ENCODE results near the gene BAIAP3.
A peak's percentile ranks its signal among the peaks of the same experiment; 100 is the strongest.

BAIAP3 gene

GRCh38 chr16:1357906-1358566 is 24.6 kb downstream of the BAIAP3 start:
- H3K36me3 ChIP-seq (ENCODE audit: control insufficient read depth, insufficient read depth, low read length), result peaks cover 12% of the 10 kb centered on the region
- no peaks in the 10 kb centered on the region for H3K27me3 ChIP-seq (replicated peaks; ENCODE audit: control insufficient read depth, insufficient read depth, low read length)
- TF ChIP-seq, protein P1, sequence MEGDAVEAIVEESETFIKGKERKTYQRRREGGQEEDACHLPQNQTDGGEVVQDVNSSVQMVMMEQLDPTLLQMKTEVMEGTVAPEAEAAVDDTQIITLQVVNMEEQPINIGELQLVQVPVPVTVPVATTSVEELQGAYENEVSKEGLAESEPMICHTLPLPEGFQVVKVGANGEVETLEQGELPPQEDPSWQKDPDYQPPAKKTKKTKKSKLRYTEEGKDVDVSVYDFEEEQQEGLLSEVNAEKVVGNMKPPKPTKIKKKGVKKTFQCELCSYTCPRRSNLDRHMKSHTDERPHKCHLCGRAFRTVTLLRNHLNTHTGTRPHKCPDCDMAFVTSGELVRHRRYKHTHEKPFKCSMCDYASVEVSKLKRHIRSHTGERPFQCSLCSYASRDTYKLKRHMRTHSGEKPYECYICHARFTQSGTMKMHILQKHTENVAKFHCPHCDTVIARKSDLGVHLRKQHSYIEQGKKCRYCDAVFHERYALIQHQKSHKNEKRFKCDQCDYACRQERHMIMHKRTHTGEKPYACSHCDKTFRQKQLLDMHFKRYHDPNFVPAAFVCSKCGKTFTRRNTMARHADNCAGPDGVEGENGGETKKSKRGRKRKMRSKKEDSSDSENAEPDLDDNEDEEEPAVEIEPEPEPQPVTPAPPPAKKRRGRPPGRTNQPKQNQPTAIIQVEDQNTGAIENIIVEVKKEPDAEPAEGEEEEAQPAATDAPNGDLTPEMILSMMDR (IDR thresholded peaks at IDR 0.05; ENCODE audit: insufficient read depth, low read length, poor library complexity, severe bottlenecking), result no peak
- no peak overlapping the region for H3K4me3 ChIP-seq (replicated peaks; ENCODE audit: low read depth, low read length)
- DNase-seq (ENCODE audit: extremely low read depth, insufficient read length), result no peak

DNA sequence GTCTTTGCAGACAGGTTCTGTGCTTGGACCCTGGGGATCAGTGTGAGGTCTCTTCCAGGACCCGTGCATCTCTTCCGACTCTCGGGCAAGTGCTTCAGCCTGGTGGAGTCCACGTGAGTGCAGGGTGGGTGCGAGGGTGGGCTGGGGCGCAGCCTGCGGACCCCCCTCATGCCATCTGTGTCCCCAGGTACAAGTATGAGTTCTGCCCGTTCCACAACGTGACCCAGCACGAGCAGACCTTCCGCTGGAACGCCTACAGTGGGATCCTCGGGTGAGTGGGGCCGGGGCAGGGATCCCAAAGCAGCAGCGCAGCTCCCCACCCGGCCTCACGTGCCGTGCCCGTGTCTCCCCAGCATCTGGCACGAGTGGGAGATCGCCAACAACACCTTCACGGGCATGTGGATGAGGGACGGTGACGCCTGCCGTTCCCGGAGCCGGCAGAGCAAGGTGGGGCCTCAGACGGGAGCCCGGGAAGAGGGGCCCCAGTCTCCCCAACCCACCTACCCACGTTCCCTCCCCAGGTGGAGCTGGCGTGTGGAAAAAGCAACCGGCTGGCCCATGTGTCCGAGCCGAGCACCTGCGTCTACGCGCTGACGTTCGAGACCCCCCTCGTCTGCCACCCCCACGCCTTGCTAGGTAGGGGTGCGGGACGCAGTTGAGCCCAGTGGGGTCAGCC is 28.4 kb downstream of the BAIAP3 start:
- Histone ChIP-seq H3K4me3 (replicated peaks; ENCODE audit: low read depth, low read length) (no peak overlapping the region), H3K36me3 (ENCODE audit: control insufficient read depth, insufficient read depth, low read length) (peaks cover 25% of the 10 kb centered on the region), H3K27me3 (replicated peaks; ENCODE audit: control insufficient read depth, insufficient read depth, low read length) (no peaks in the 10 kb centered on the region)
- no peak for DNase-seq (ENCODE audit: extremely low read depth, insufficient read length)
- TF ChIP-seq, protein P1 (IDR thresholded peaks at IDR 0.05; ENCODE audit: insufficient read depth, low read length, poor library complexity, severe bottlenecking), result no peak

- TF ChIP-seq, protein P1 (IDR thresholded peaks at IDR 0.05; ENCODE audit: insufficient read depth, low read length, poor library complexity, severe bottlenecking), result no peak
- Histone ChIP-seq H3K27me3 (replicated peaks; ENCODE audit: control insufficient read depth, insufficient read depth, low read length) (no peaks in the 10 kb centered on the region), H3K36me3 (ENCODE audit: control insufficient read depth, insufficient read depth, low read length) (peaks cover 28% of the 10 kb centered on the region), H3K4me3 (replicated peaks; ENCODE audit: low read depth, low read length) (no peak overlapping the region)
- DNase-seq (ENCODE audit: extremely low read depth, insufficient read length), result no peak
These were observed 29.4 kb downstream of the BAIAP3 start for GRCh38 chr16:1362807-1363206.

DNA sequence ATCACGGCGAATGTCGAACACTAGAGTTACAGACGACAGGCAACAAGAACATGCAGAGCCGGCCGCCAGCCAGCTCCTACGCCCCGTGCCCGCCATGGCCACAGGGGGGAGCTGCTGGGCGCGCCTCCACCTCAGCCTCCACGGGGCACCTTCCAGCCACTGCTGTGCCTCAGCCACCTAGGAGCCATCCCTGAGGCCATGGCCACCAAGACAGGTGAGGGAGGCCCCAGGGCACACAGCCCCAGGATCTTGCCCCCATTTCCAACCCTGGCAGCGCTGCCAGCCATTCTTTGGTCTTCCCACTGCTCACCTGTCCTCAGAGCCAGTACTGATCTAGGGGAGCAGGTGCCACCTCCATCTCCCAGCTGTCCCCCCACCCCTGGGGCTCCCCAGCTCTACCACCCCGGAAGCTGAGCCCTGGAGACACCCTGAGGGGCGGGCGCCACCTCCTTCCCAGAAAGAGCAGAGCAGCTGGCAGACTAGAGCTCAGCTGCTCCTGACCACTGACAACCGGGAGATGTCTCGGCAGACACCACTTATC is 30.1 kb downstream of the BAIAP3 start:
- peaks cover 28% of the 10 kb centered on the region for H3K36me3 ChIP-seq (ENCODE audit: control insufficient read depth, insufficient read depth, low read length)
- TF ChIP-seq, protein P1 (IDR thresholded peaks at IDR 0.05; ENCODE audit: insufficient read depth, low read length, poor library complexity, severe bottlenecking), result peak; percentile 96

GRCh38 chr16:1364510-1364909 is 31.1 kb downstream of the BAIAP3 start:
- TF ChIP-seq, protein P1 (IDR thresholded peaks at IDR 0.05; ENCODE audit: insufficient read depth, low read length, poor library complexity, severe bottlenecking), result no peak
- Histone ChIP-seq H3K27me3 (replicated peaks; ENCODE audit: control insufficient read depth, insufficient read depth, low read length) (no peaks in the 10 kb centered on the region), H3K36me3 (ENCODE audit: control insufficient read depth, insufficient read depth, low read length) (peaks cover 28% of the 10 kb centered on the region), H3K4me3 (replicated peaks; ENCODE audit: low read depth, low read length) (no peak overlapping the region)
- peak; percentile 13 for DNase-seq (ENCODE audit: extremely low read depth, insufficient read length)

More for the DNA sequence above, 30.1 kb downstream of the BAIAP3 start:
- peak; percentile 69 for DNase-seq (ENCODE audit: extremely low read depth, insufficient read length)
- no peaks in the 10 kb centered on the region for H3K27me3 ChIP-seq (replicated peaks; ENCODE audit: control insufficient read depth, insufficient read depth, low read length)
- H3K4me3 ChIP-seq (replicated peaks; ENCODE audit: low read depth, low read length), result no peak overlapping the region
